Keratinocyte (primary cell): Measurements from ENCODE around the gene STRADB. TPM values are rescaled to one million over a fixed set of nuclear protein-coding genes. Genes with fewer than 3 reads are reported as not detected.

Source experiments
- DNase-seq: peaks from one replicate; pipeline ENCODE4 v3.0.0-alpha.2; 2011; ENCODE audit warnings: low read depth, missing footprints, low spot score
- FAIRE-seq: peaks from 2 replicates; lab custom pipeline; 2011; peaks lifted over from hg19 to GRCh38; lab: Jason Lieb, UNC
- H2AFZ ChIP-seq: 2 replicates; pipeline ENCODE4 v1.6.0; 2012; ENCODE audit warnings: low read length, control low read depth, inconsistent platforms; ENCODE audit not compliant: control insufficient read depth
- H3K27ac ChIP-seq: 2 replicates; pipeline ENCODE4 v1.5.1; 2011; ENCODE audit warnings: low read length; ENCODE audit not compliant: control insufficient read depth, insufficient read depth
- H3K27me3 ChIP-seq: 3 replicates; pipeline ENCODE4 v1.6.0; 2011; ENCODE audit warnings: low read length; ENCODE audit not compliant: control insufficient read depth, insufficient read depth; ENCODE audit errors: extremely low read depth
- H3K36me3 ChIP-seq, 2 experiments: 2 replicates in 1 of 2; 3 replicates in 1 of 2; pipeline ENCODE4 v1.5.1; 2011; ENCODE audit warnings: low read length in 2 of 2, mild to moderate bottlenecking in 1 of 2; ENCODE audit not compliant: control insufficient read depth in 2 of 2, insufficient read depth in 2 of 2; ENCODE audit errors: extremely low read depth in 1 of 2
- H3K4me1 ChIP-seq: 3 replicates; pipeline ENCODE4 v1.5.1; 2011; ENCODE audit warnings: low read length; ENCODE audit not compliant: control insufficient read depth, insufficient read depth; ENCODE audit errors: extremely low read depth
- H3K4me2 ChIP-seq: 3 replicates; pipeline ENCODE4 v1.6.0; 2011; ENCODE audit warnings: low read depth, low read length; ENCODE audit not compliant: control insufficient read depth, insufficient read depth; ENCODE audit errors: extremely low read depth
- H3K4me3 ChIP-seq, 3 experiments: fragments of 200-600 bp in 1 of 3; sonication (generic) in 1 of 3; 2 replicates in 2 of 3; 3 replicates in 1 of 3; pipeline ENCODE4 v1.5.1; 2011 to 2016; ENCODE audit warnings: low read length in 3 of 3, mild to moderate bottlenecking in 3 of 3, control low read depth in 2 of 3, inconsistent platforms in 1 of 3, low read depth in 1 of 3, mixed read lengths in 1 of 3, mixed run types in 1 of 3, moderate library complexity in 1 of 3; ENCODE audit not compliant: control insufficient read depth in 2 of 3, insufficient read depth in 2 of 3; ENCODE audit errors: extremely low read depth in 1 of 3
- H3K79me2 ChIP-seq: 2 replicates; pipeline ENCODE4 v1.6.0; 2012; ENCODE audit warnings: low read length; ENCODE audit not compliant: control insufficient read depth, insufficient read depth
- H3K9ac ChIP-seq: 3 replicates; pipeline ENCODE4 v1.6.0; 2011; ENCODE audit warnings: low read length; ENCODE audit not compliant: control insufficient read depth, insufficient read depth; ENCODE audit errors: extremely low read depth
- H3K9me1 ChIP-seq: 3 replicates; pipeline ENCODE4 v1.6.0; 2011; ENCODE audit warnings: low read length; ENCODE audit not compliant: control insufficient read depth, insufficient read depth; ENCODE audit errors: extremely low read depth
- H3K9me3 ChIP-seq: 2 replicates; pipeline ENCODE4 v1.5.1; 2012; ENCODE audit warnings: low read depth, low read length; ENCODE audit not compliant: control insufficient read depth
- H4K20me1 ChIP-seq: 3 replicates; pipeline ENCODE4 v1.6.0; 2011; ENCODE audit warnings: low read length; ENCODE audit not compliant: control insufficient read depth, insufficient read depth; ENCODE audit errors: extremely low read depth
- CTCF ChIP-seq, 3 experiments: IDR thresholded peaks in 1 of 3; conservative IDR thresholded peaks in 1 of 3; optimal IDR thresholded peaks in 1 of 3; 2 replicates in 2 of 3; 3 replicates in 1 of 3; pipeline versions ENCODE3 to v1.5.1; 2011; ENCODE audit warnings: low read length in 3 of 3, mild to moderate bottlenecking in 3 of 3, moderate library complexity in 2 of 3, control low read depth in 1 of 3, inconsistent platforms in 1 of 3; ENCODE audit not compliant: insufficient read depth in 2 of 3; ENCODE audit errors: extremely low read depth in 1 of 3
- EZH2 ChIP-seq: IDR thresholded peaks from one replicate; pipeline ENCODE4 v1.6.1; 2012; ENCODE audit warnings: inconsistent platforms, mild to moderate bottlenecking, low read length, moderate library complexity
- dilution Hi-C: fragments of 300-500 bp; cut with MboI; formaldehyde crosslinking; loops from one replicate; pipeline ENCODE4 v1.7.0; 2020; ENCODE audit warnings: low sequenced_read_pairs; ENCODE audit not compliant: extremely low pct_ligation_motif_present
- polyA plus RNA-seq, 5 experiments: library from polyadenylated mRNA; depleted of rRNA in 3 of 5; stranded (reverse) in 3 of 5; stranded (forward) in 1 of 5; unstranded in 1 of 5; fragments of >200 nt; gene quantifications; 1 replicate in 1 of 5; 2 replicates in 3 of 5; 3 replicates in 1 of 5; pipeline versions ENCODE4 v1.2.1 to v1.2.3, GENCODE V29; 2011 to 2012; ENCODE audit warnings: missing spikeins in 2 of 5, low read depth in 1 of 5, low replicate concordance in 1 of 5

Gene STRADB
- polyA plus RNA-seq, 1 donor (not counting 4 experiments of a cell fraction or from before 2014, with no cell fraction given), result 14.6 TPM

- FAIRE-seq, result peak; percentile 29
- dilution Hi-C loops, result no loop called here
- no peak overlapping the region for H2AFZ ChIP-seq
- H3K79me2 ChIP-seq, result no peaks in the 10 kb centered on the region
- H3K4me3 ChIP-seq, result no peak overlapping the region
- no peak overlapping the region for H3K9ac ChIP-seq
- no peaks in the 10 kb centered on the region for H4K20me1 ChIP-seq
- no peaks in the 10 kb centered on the region for H3K27me3 ChIP-seq
- no peak overlapping the region for H3K4me2 ChIP-seq
- H3K36me3 ChIP-seq, result no peaks in the 10 kb centered on the region
- no peaks in the 10 kb centered on the region for H3K9me3 ChIP-seq
- H3K4me1 ChIP-seq, result peaks cover 23% of the 10 kb centered on the region
- TF ChIP-seq EZH2 (no peak), CTCF (optimal IDR thresholded peaks at IDR 0.05 in 1 of 3, IDR thresholded peaks at IDR 0.05 in 1 of 3, conservative IDR thresholded peaks at IDR 0.05 in 1 of 3; ENCODE audit: extremely low read depth in 1 of 3, insufficient read depth in 2 of 3, low read length in 3 of 3) (no peak)
- no peak for DNase-seq
- H3K9me1 ChIP-seq, result no peaks in the 10 kb centered on the region
- H3K27ac ChIP-seq, result no peak overlapping the region
These were observed 46.8 kb upstream of the STRADB start for GRCh38 chr2:201404699-201405280.

GRCh38 chr2:201406077-201406662, 45.4 kb upstream of the STRADB start:
- Histone ChIP-seq H3K4me3 (peak overlapping the region in 1 of 3 experiments; percentile 13), H3K9me3 (no peaks in the 10 kb centered on the region), H3K27me3 (no peaks in the 10 kb centered on the region), H3K4me2 (peak overlapping the region; percentile 48), H4K20me1 (no peaks in the 10 kb centered on the region), H3K79me2 (no peaks in the 10 kb centered on the region), H3K9me1 (no peaks in the 10 kb centered on the region), H3K27ac (peak overlapping the region; percentile 26), H2AFZ (no peak overlapping the region), H3K9ac (no peak overlapping the region), H3K4me1 (peaks cover 23% of the 10 kb centered on the region), H3K36me3 (peaks cover 0 to 3% of the 10 kb centered on the region in 2 experiments)
- FAIRE-seq (no peak), DNase-seq (no peak)
- TF ChIP-seq EZH2 (no peak), CTCF (optimal IDR thresholded peaks at IDR 0.05 in 1 of 3, IDR thresholded peaks at IDR 0.05 in 1 of 3, conservative IDR thresholded peaks at IDR 0.05 in 1 of 3; ENCODE audit: extremely low read depth in 1 of 3, insufficient read depth in 2 of 3, low read length in 3 of 3) (no peak)
- dilution Hi-C loops, result no loop called here
